Myocyte (in vitro differentiated cells): ENCODE measurements around the gene ITGB7. TPM values are rescaled to one million over a fixed set of nuclear protein-coding genes. Genes with fewer than 3 reads are reported as not detected.
A peak's percentile ranks its signal among the peaks of the same experiment; 100 is the strongest.

ENCODE experiments used
- DNase-seq: peaks from one replicate; pipeline ENCODE4 v3.0.0-alpha.2; 2012; ENCODE audit warnings: low read depth
- polyA plus RNA-seq: library from polyadenylated mRNA; unstranded; fragments of >200 nt; gene quantifications from one replicate; pipeline ENCODE4 v1.2.1, GENCODE V29; 2012; ENCODE audit warnings: missing spikeins
- total RNA-seq: library from RNA; depleted of rRNA; stranded (reverse); fragments of >200 nt; gene quantifications from 2 replicates; pipeline ENCODE4 v1.2.3, GENCODE V29; 2014

The ITGB7 gene, protein sequence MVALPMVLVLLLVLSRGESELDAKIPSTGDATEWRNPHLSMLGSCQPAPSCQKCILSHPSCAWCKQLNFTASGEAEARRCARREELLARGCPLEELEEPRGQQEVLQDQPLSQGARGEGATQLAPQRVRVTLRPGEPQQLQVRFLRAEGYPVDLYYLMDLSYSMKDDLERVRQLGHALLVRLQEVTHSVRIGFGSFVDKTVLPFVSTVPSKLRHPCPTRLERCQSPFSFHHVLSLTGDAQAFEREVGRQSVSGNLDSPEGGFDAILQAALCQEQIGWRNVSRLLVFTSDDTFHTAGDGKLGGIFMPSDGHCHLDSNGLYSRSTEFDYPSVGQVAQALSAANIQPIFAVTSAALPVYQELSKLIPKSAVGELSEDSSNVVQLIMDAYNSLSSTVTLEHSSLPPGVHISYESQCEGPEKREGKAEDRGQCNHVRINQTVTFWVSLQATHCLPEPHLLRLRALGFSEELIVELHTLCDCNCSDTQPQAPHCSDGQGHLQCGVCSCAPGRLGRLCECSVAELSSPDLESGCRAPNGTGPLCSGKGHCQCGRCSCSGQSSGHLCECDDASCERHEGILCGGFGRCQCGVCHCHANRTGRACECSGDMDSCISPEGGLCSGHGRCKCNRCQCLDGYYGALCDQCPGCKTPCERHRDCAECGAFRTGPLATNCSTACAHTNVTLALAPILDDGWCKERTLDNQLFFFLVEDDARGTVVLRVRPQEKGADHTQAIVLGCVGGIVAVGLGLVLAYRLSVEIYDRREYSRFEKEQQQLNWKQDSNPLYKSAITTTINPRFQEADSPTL
- 0.16 and 0.32 TPM in 2 replicates for total RNA-seq
- polyA plus RNA-seq, result 0.10 TPM

DNA sequence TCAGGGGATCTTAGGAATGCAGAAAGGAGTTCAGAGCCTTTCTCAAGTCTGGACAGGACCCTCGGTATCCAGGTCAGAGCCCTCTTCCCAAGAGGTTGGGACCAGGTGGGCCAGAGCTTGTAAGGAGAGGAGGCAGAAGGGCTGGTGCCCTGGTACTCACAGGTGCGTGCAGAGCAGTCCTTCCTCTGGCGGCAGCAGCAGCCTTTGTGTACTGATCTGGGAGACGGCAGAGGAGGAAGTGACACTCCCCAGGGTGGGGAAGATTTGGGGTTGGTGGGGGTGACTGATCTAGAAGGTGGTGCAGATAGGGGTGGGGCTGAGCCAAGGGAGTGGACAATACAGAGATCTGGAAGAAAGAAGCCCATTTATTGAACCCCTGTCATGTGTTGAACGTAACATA lies at the start of gene ITGB7:
TSS of gene ITGB7 (minus strand) at position 210 of the 400 bp plus-strand sequence. CDS start 6,808 bp downstream, outside the sequence.
- no peak for DNase-seq

DNA sequence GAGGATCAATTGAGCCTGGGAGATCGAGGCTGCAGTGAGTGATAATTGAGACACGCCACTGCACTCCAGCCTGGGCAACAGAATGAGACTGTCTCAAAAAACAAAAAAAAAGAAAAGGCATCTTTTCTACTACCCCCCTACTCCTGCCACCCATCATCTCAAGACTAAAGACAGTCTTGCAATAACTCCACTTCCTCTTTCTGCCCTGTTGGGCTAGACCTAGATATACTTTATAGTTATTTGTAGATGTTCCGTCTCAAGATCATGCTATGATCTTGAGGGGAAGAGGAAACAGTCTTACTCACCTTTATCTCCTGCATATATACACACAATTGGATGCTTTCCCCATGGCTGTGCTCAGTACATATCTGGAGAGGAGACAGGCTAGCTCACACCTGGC lies 48.9 kb upstream of the ITGB7 start:
- DNase-seq, result no peak

DNA sequence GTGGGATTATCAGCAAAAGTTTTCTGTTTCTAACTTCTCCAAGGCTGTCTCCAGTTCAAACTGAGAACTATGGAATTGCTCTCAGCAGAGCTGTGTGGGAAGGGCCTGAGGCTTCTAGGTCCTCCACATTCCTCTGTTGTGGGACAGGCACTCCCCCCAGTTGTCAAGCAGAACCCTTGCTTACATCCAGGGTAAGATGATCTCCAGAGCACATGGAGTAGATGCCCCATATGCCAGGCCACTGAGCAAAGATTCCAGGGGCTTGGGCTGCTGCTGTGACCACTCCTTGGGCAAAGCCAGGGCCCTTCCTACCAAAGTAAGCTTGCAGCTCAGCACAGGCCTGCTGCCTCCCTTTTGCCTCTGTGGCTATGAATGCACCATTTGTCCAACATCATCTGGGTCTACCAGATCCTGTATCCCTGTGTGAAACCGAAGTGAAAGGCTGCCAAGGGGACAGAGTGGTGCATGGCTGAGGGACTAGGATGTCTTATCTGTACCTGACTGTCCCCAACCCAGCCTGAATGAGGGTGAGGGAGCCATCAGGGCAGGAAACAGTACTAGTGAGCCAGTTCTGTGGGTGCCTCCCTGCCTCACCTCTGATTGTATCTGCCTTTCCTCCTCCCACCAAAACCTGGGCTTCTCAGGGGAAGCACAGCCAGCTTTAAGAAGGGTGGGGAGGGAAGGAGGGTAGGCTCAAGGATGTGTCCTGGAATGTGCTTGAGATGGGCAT lies 47.9 kb upstream of the ITGB7 start:
- DNase-seq, result peak; percentile 53

DNA sequence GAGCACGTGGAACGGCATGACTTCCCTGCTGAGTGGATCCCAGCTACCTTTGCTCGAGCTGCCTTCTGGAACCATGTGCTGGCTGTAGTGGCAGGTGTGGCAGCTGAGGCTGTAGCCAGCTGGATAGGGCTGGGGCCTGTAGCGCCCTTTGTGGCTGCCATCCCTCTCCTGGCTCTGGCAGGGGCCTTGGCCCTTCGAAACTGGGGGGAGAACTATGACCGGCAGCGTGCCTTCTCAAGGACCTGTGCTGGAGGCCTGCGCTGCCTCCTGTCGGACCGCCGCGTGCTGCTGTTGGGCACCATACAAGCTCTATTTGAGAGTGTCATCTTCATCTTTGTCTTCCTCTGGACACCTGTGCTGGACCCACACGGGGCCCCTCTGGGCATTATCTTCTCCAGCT lies 46.2 kb upstream of the ITGB7 start:
- DNase-seq, result no peak

DNA sequence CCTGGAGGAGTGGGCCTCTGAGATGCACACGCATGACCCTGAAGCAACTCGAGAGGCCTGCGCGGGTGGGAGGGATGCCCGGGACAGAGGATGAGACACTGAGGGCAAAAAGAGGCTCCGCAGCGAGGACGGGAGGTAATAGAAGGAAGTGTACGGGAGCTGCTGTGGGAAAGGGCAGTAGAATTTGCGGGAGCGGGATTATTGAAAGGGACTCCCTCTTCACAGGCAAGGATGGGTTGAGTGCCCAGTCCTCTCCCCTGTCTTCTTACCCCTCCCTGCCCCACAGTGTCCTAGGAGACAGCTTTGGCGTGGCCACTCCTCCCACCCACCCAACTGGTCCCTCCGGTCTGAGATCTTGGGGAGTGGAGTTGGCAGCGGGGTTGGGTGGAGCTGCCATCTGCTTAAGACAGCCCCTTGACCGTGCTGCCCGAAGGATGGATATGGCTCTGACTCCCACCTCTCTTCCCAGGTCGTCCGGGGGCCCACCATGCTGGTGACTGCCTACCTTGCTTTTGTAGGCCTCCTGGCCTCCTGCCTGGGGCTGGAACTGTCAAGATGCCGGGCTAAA lies 45.4 kb upstream of the ITGB7 start:
- no peak for DNase-seq

DNA sequence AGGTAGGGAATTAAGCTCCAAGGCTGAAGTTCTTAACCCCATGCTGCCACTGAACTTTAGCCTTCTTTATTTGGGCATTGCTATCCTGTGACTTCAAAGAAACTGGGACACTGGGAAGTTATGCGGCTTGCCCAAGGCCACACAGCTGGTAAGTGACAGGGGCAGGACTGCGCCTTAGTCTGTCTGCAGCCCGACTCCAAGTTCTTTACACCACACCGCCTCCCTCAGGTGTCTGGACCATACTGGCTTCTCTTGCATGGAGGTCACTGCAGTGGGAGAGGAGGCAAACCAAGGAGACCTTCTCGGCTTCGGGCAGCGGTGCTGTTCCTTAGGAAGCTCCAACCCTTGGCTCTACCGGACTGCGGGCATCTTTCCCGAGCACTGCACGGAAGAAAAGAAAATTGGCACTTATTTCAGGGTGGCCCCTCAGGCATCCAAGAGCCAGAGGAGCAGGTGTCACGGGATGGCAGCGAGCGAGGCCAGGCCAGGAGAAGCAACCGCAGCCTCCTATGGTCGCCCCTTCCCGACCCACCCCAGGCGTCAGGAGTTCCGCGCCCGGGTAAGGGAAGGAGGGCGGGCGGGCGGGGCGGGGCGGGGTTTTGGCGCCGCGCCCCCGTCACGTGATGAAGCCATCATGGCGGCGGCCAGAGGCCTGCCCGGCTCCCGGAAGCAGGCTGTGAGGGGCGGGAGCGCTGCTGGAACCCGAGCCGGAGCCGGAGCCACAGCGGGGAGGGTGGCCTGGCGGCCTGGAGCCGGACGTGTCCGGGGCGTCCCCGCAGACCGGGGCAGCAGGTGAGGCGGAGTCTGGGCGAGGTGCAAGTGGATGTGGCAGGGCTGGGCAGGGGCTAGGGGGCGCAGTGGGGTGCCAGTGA lies 44.7 kb upstream of the ITGB7 start:
- DNase-seq, result peak; percentile 83

DNA sequence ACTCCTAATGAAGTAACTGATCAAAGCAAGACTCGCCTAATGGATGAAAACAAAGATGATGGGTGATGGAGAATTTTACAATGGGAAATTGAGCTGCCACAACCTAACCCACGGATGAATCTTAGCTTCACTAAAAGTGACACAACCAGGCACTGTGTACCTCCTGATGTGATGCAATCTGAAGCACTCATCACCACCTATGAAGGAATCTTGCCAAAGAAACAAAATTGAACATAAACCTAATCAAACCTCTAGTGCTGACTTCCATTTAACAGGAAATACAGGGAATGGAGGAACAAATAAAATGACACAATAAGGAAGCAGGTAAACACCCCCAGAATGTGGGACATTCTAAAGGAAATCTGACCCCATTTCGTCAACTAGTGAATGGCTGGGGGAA lies 38.2 kb upstream of the ITGB7 start:
- DNase-seq, result no peak

DNA sequence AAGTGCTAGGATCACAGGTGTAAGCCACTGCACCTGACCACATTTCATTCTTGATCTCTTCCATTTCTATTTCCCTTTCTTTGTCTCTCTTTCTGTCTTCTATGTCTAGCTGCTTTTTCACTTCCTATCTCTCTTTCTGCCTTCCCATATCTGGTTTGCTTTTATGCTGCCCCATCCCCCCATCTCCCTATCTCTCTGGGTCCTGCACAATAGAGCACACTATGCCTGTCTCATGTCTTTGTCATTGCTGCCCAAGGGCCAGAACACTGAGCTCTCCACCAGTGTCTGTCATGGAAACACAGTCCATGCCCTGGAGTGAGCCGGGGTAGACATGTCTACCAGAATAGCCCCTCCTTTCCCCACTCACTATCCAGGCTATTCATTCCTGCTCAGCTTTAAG lies 37.3 kb upstream of the ITGB7 start:
- DNase-seq, result no peak

DNA sequence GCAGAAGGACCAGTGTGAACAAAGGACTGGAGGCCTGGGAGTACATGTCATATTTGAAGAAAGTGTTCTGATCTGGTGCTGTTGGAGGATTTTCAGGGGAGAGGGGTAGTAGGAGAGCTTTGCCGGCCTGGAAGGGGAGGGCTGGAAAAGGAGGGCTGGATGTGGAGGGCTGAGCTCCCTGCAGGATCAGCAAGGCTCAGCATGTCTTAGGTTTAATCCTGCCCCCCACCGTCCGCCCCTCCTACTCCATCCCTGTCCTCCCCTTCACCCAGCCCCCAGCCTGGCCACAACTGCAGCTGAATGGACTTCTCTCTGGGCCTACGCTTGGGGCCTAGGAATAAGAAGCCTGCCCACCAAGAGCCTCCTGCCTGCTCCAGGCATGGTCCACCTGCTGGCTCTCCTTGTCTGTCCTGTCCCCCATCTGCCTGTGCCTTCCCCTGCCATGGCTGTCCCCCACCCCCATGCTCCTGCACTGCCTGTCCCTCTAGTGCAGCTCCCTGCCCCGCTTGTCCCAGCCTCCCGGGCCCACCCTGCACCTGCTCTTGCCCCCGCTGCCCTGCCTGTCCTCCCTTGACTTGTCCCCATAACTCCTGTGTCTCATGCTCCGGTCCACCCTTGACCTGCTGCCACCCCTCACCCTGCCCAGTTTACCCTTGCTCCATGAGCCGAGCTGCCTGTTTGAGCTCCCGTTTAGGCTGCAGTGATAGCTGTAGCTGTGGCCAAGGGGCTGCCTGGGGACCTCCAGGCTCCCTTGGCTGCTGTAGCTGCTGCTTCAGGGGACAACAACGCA lies 34.8 kb upstream of the ITGB7 start:
- DNase-seq, result no peak

DNA sequence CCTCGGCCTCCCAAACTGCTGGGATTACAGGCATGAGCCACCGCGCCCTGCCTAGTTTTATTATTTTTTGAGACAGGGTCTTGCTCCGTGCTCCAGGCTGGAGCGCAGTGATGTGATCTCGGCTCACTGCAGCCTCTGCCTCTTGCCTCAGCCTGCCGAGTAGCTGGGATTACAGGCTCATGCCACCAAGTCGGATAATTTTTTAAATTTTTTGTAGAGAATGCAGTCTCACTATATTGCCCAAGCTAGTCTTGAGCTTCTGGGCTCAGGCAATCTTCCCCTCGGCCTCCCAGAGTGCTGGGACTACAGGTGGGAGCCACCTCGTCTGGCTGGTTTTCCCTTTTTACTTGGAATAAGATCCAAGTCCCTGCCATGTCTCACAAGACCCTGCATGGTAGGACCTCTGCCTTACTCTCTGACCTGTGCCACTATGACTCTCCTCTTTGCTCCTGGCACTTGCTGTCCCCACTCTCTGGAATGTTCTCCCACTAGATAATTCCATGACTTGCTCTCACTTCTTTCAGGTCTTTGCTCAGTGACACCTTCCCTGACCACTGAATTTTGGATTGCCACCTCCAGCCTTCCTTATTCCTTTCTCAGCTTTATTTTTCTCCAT lies 32.7 kb upstream of the ITGB7 start:
- DNase-seq, result no peak

DNA sequence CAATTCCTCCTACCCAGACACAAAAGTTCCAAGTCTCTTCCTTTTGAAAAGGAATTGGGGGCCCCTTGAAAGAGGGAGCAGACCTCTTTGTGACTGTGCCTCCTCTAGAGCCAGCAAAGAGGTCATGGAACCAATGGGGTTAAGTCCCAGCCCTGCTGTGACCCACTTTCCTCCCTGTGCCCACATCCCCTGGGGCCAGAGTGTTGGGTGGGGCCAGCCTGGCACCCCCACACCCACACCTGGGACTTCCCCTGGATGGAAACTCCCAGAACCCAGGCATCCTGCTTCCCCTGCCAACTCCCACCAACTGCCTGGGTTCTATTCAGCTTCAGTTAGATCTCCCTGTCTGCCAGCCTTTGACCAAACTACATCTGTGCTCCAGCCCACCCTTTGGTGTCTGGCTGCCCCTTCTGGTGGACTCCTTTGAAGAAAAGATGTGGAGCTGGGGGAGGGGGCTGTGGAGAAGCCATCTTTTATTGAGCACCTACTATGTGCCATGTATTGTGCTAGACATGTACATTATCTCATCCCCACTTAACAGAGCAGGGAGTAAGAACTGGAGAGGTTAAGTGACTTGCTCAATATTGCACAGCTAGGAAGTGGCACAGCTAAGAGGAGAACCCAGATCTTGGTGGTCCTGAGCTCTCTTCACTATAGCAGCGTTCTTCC lies 29.5 kb upstream of the ITGB7 start:
- DNase-seq, result no peak

DNA sequence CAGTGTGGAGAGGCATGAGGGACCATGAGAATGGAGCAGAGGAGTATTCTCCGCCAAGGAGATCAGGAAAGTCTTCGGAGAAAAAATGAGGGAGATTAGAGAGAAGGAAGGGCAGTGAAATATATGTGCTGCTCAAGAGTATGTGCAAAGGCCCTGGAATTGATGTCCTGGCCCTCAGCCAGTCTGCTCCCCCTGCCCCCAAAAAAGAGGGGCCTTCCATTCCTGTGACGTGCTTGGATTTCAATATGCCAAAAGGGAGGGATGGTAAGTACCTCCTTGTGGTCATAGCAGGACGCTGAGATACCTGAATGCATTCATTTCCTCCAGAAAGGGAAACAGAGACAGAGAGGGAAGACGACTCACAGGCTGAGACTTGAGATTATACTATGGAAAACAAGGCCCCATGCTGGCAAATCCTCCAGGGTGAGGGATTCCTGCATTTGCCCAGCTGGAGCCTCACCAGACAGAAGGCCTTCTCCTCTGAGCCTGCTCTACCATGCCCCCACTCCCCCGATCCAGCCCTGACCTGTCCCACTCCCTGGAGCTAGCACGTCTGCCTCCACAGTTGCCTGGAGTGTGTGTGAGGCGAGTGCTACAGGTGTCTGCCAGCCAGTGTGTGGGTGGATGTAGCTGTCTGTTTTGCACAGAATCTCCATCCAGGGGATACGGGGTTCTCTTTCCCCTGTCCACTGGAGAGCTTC lies 28.8 kb upstream of the ITGB7 start:
- no peak for DNase-seq

DNA sequence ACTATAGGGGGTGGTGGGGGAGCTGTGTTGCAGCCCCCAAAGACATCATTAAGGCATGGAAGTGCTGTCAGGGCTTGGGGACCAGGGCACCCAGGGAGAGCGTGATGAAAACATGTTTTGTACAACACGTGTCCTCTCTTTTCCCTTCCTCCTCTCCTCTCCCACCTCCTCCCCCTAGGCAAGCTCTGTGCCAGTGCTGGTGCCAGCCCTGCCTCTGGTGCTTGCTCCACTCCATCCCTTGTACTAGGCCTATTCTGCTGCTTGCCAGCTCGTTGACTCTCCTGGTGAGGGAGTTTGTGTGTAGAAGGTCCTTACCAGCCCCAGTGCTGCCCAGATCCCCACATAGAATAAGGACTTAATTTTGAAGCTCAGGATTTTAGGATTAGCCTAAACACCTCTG lies 28.1 kb upstream of the ITGB7 start:
- DNase-seq, result no peak

DNA sequence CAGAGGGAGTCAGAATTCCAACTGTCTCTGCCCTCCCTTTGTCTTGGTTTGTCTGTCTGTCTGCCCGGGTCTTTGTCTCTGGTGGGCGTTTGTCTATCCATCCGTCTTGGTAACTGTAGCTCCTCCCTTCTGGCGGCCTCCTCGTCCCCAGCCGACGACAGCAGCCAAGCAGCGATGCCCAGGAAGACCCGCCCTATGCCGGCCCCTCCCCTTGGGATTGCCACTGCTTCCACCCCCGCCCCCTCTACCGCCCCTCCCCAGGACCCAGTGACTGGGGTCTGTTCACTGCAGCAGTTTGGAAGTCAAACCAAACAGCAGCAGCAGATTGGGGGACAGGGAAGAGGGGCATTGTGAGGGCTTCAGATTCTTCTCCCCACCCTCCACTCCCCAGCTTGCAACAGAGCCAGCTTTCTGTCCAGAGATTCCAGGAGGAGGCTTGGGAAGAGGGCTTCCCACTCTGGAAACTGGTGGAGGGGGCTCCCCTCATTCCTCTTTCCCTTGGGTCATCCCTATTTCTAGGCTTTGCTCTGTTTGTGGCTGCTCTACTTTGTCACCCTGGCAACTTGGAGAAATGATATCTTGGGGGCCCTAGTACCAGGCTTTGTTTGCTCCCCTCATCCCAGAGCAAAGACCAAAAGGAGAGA lies 27.3 kb upstream of the ITGB7 start:
- DNase-seq, result no peak

DNA sequence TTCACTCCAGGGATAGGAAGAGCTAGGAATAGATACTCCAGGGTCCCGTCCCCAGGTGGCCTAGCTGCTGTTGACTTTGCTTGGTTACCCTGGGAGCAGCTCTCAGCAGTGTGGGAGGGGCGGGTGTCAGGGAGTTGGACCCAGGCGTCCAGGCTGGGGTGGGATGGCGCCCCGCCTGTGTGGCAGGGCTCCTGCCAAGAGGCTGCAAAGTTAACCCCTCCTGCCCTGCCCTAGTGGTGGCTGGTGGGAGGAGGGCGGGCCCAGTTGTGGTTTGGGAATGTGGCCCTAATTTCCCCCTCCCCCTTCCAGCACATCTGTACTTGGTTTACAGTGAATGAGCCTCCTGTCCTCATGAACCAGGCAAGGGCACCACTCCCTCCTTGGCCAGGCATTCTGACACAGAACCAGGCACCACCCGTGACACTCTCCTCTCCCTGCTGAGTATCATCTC lies 26.6 kb upstream of the ITGB7 start:
- DNase-seq, result no peak

DNA sequence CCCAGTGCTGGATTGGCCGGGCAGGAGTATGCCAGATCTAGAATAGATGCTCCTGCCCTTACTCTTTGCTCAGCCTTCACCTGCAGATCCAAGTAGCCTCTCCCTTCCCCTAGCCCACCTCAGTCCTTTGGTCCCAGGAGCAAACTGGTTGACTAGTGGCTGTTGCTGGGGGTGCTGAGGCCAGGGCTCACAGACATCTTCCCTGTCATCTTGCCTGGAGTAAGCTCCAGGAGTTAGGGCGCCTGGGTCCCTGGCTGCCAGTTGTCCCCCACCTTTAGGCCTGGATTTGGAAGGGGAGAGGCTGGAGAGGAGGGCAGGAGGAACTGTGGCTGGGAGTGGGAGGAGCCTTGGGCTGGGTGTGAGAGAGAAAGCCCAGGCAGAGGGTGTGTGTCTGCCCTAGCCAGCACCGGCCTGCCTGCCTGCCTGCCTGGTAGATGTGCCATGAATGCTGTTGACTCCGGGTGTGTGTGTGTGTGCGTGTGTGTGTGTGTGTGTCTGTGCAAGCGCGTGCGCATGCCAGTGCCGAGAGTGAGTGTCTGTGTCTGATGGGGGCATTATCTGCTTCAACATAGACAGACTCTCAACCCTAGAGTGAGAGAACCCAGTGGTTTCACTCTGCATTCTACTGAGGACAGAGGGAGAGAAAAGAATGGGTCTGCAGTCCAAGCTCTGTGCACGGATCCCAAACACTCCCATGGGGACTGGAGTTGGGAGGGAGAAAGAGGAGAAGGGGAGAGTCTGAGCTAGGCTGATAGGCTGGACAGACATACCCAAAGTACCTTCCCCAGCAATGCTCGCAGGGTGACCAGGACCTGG lies 25.8 kb upstream of the ITGB7 start:
- DNase-seq, result peak; percentile 37
